ENCODE results near the gene TMEM253.

GRCh38 chr14:21058903-21059302 lies 42.0 kb upstream of the TMEM253 start:
- TF ChIP-seq POLR2AphosphoS5 (IDR thresholded peaks at IDR 0.05; ENCODE audit: low read depth, low read length) (no peak), SPI1 (IDR thresholded peaks at IDR 0.05; ENCODE audit: low read depth, low read length) (no peak)
